Ishikawa (cell line): Measurements from ENCODE around the gene FBXW5.

Experiments used
- EP300 ChIP-seq: IDR thresholded peaks from 2 replicates; pipeline ENCODE4 v1.6.1; 2012; ENCODE audit warnings: borderline replicate concordance
- ZBTB7A ChIP-seq: IDR thresholded peaks from 2 replicates; pipeline ENCODE4 v1.6.1; 2012; ENCODE audit warnings: low read depth

DNA sequence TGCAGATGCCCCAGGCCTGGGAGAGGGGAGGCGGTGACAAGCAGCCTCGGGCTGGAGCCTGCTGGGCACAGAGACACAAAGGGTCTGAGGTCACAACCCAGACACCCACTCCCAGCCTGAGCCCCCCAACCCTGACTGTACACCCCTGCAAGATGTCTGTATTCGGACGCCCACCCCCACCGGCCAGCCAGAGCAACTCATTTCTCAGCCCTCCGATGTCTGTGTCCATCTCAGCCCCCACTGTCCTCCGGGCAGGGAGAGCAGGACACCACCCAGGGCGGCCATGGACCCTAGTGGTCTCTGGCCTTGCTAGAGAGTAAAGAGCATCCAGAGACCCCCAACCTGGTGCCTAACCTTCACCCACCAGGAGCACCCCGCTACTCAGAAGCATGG is 11.4 kb upstream of the FBXW5 start:
- TF ChIP-seq EP300 (no peak), ZBTB7A (no peak)
